Activated CD8-positive, alpha-beta memory T cell treated with anti-CD3 and anti-CD28 coated beads for 48 hours (primary cell): ENCODE data around the gene TMCC3.

Experiments
- DNase-seq, 3 experiments: peaks; one replicate each; pipeline ENCODE4 v3.0.0-alpha.2; 2020; ENCODE audit warnings: low read depth in 2 of 3, low spot score in 2 of 3

TMCC3 gene

GRCh38 chr12:94536040-94536965 lies 114.1 kb downstream of the TMCC3 start:
- DNase-seq: no peak

- DNase-seq: no peak
These were observed 114.8 kb downstream of the TMCC3 start for GRCh38 chr12:94535510-94535921.

- no peak for DNase-seq
These were observed 115.4 kb downstream of the TMCC3 start for GRCh38 chr12:94534774-94535509.

- no peak for DNase-seq
These were observed 116.1 kb downstream of the TMCC3 start for GRCh38 chr12:94534278-94534677.

GRCh38 chr12:94532490-94533422 lies 117.6 kb downstream of the TMCC3 start:
- peak; percentile 19 to 52 (median 48) for DNase-seq

GRCh38 chr12:94531196-94531720 lies 119.1 kb downstream of the TMCC3 start:
- no peak for DNase-seq

- DNase-seq: no peak
These were observed 124.4 kb downstream of the TMCC3 start for GRCh38 chr12:94525951-94526350.
